IPS-20b (cell line): ENCODE measurements around the gene SLC45A3.

ENCODE experiments used
- H3K27ac ChIP-seq: one replicate; pipeline ENCODE4 v1.5.1; 2013; ENCODE audit warnings: low read length
- H3K27me3 ChIP-seq: 2 replicates; pipeline ENCODE4 v1.6.1; 2013; ENCODE audit warnings: mild to moderate bottlenecking, low read length, inconsistent platforms; ENCODE audit not compliant: insufficient read depth
- H3K36me3 ChIP-seq: 2 replicates; pipeline ENCODE4 v1.6.1; 2013; ENCODE audit warnings: low read depth, mild to moderate bottlenecking, inconsistent platforms, low read length, moderate library complexity; ENCODE audit not compliant: insufficient read depth
- H3K4me1 ChIP-seq: 2 replicates; pipeline ENCODE4 v1.6.1; 2013; ENCODE audit warnings: mild to moderate bottlenecking, control low read depth, inconsistent platforms, low read length, moderate library complexity; ENCODE audit not compliant: insufficient read depth
- H3K4me3 ChIP-seq: 2 replicates; pipeline ENCODE4 v1.5.1; 2013; ENCODE audit warnings: mild to moderate bottlenecking, low read length, inconsistent platforms
- H3K9ac ChIP-seq: 2 replicates; pipeline ENCODE4 v1.6.1; 2013; ENCODE audit warnings: low read depth, mild to moderate bottlenecking, inconsistent platforms, low read length, moderate library complexity
- H3K9me3 ChIP-seq: 2 replicates; pipeline ENCODE4 v1.6.1; 2013; ENCODE audit warnings: mild to moderate bottlenecking, low read depth, low read length, inconsistent platforms; ENCODE audit not compliant: insufficient read depth

SLC45A3 gene

DNA sequence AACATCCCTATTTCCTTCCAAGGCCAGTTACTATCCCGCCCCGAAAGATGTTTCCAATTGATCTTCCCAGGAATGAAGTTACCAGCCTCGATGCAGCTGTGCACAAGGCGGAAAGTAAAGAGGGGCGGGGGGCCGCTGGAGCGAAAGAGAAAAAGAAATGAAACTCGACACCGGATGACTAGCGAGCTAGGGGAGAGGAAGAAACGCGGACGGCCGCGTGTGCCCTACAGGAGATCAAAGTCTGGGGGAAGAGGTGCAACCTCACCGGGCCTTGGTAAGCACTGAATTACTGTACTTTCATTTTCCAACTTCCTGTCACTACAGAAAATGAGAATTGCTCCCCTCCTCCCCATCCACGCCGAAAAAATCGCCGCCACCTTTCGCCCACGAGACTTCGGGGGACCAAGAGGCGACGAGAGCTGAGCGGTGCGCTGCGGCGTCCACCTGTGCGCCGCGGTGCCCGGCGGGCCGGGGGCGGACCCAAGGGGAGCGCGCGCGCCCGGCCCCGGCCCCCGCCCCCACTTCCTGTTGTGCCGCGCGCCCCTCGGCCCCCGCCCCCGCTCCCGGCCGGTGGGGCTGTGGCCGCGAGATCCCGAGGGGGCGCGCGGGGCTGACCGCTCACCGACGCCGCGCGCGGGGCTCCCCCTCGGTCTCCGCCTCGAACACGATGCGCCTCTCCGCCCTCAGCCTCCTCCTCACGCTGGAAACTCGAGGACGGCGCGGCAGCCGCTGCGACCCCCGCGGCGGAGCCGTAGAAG lies 49.1 kb downstream of the SLC45A3 start:
- H3K4me1 ChIP-seq, result peaks cover 6% of the 10 kb centered on the region; the same call in 1 of the 2 replicates
- H3K4me3 ChIP-seq, result peak overlapping the region; percentile 87

GRCh38 chr1:205630651-205631009 lies 49.7 kb downstream of the SLC45A3 start:
- Histone ChIP-seq H3K36me3 (peaks cover 5% of the 10 kb centered on the region; the same call in 1 of the 2 replicates), H3K27ac (peak overlapping the region; percentile 35), H3K27me3 (no peaks in the 10 kb centered on the region), H3K4me1 (peaks cover 6% of the 10 kb centered on the region; the same call in 1 of the 2 replicates), H3K9me3 (no peaks in the 10 kb centered on the region), H3K9ac (peak overlapping the region; percentile 86), H3K4me3 (peak overlapping the region; percentile 87)

More for the DNA sequence above, 49.1 kb downstream of the SLC45A3 start:
- Histone ChIP-seq H3K9me3 (no peaks in the 10 kb centered on the region), H3K27ac (peak overlapping the region; percentile 35), H3K9ac (peak overlapping the region; percentile 86), H3K36me3 (peaks cover 5% of the 10 kb centered on the region; the same call in 1 of the 2 replicates), H3K27me3 (no peaks in the 10 kb centered on the region)

GRCh38 chr1:205630241-205630640 lies 50.1 kb downstream of the SLC45A3 start:
- Histone ChIP-seq H3K9ac (peak overlapping the region; percentile 86; the same call in 1 of the 2 replicates), H3K4me1 (peaks cover 6% of the 10 kb centered on the region; the same call in 1 of the 2 replicates), H3K4me3 (peak overlapping the region; percentile 87), H3K27me3 (no peaks in the 10 kb centered on the region), H3K9me3 (no peaks in the 10 kb centered on the region), H3K27ac (no peak overlapping the region), H3K36me3 (peaks cover 5% of the 10 kb centered on the region; the same call in 1 of the 2 replicates)

GRCh38 chr1:205629751-205630150 lies 50.6 kb downstream of the SLC45A3 start:
- no peaks in the 10 kb centered on the region for H3K9me3 ChIP-seq
- peak overlapping the region; percentile 87; the same call in 1 of the 2 replicates for H3K4me3 ChIP-seq
- H3K4me1 ChIP-seq, result peaks cover 6% of the 10 kb centered on the region; the same call in 1 of the 2 replicates
- H3K36me3 ChIP-seq, result peaks cover 5% of the 10 kb centered on the region; the same call in 1 of the 2 replicates
- no peaks in the 10 kb centered on the region for H3K27me3 ChIP-seq
- peak overlapping the region; percentile 86; the same call in 1 of the 2 replicates for H3K9ac ChIP-seq
- no peak overlapping the region for H3K27ac ChIP-seq

- Histone ChIP-seq H3K27me3 (no peaks in the 10 kb centered on the region), H3K27ac (no peak overlapping the region), H3K9ac (no peak overlapping the region), H3K4me3 (no peak overlapping the region), H3K4me1 (peaks cover 6% of the 10 kb centered on the region; the same call in 1 of the 2 replicates), H3K9me3 (no peaks in the 10 kb centered on the region), H3K36me3 (peaks cover 18% of the 10 kb centered on the region)
Observed at GRCh38 chr1:205627956-205628355, 52.4 kb downstream of the SLC45A3 start.

- Histone ChIP-seq H3K9me3 (no peaks in the 10 kb centered on the region), H3K4me1 (peaks cover 6% of the 10 kb centered on the region; the same call in 1 of the 2 replicates), H3K36me3 (peaks cover 34% of the 10 kb centered on the region), H3K9ac (no peak overlapping the region), H3K27ac (no peak overlapping the region), H3K4me3 (no peak overlapping the region), H3K27me3 (no peaks in the 10 kb centered on the region)
Observed at GRCh38 chr1:205626216-205626615, 54.1 kb downstream of the SLC45A3 start.

- no peaks in the 10 kb centered on the region for H3K4me1 ChIP-seq
- H3K9me3 ChIP-seq, result no peaks in the 10 kb centered on the region
- no peak overlapping the region for H3K27ac ChIP-seq
- no peak overlapping the region for H3K9ac ChIP-seq
- H3K27me3 ChIP-seq, result no peaks in the 10 kb centered on the region
- no peak overlapping the region for H3K4me3 ChIP-seq
- H3K36me3 ChIP-seq, result peaks cover 57% of the 10 kb centered on the region
Observed at GRCh38 chr1:205623646-205624045, 56.7 kb downstream of the SLC45A3 start.

DNA sequence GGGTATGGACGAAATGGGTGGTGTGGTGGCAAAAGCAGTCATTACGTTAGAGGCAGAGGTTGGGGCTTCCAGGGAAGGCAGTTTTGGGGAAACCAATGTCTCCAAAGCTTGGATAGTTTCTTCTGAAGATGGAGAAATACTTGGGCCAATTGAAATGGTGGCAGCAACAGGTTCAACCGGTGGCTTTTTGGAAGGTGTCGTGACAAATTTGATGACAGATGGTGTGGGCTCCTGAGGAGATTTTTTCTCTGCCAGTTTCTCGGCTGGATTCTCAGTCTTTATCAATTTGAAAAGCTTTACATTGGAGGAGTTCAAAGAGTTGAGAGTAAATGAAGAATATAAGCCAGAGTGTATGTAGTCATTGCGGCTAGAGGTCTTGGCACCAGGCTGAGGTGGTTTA lies 60.0 kb downstream of the SLC45A3 start:
- no peak overlapping the region for H3K9ac ChIP-seq
- H3K9me3 ChIP-seq, result no peaks in the 10 kb centered on the region
- no peak overlapping the region for H3K27ac ChIP-seq
- H3K36me3 ChIP-seq, result peaks cover 86% of the 10 kb centered on the region
- no peaks in the 10 kb centered on the region for H3K4me1 ChIP-seq
- H3K4me3 ChIP-seq, result no peak overlapping the region
- no peaks in the 10 kb centered on the region for H3K27me3 ChIP-seq

- H3K27me3 ChIP-seq, result no peaks in the 10 kb centered on the region
- H3K36me3 ChIP-seq, result peaks cover 94% of the 10 kb centered on the region
- H3K9me3 ChIP-seq, result no peaks in the 10 kb centered on the region
- H3K4me1 ChIP-seq, result no peaks in the 10 kb centered on the region
- no peak overlapping the region for H3K27ac ChIP-seq
- H3K9ac ChIP-seq, result no peak overlapping the region
- no peak overlapping the region for H3K4me3 ChIP-seq
Observed at GRCh38 chr1:205619376-205619775, 60.9 kb downstream of the SLC45A3 start.

GRCh38 chr1:205616563-205617293 lies 63.6 kb downstream of the SLC45A3 start:
- Histone ChIP-seq H3K36me3 (peaks cover 93% of the 10 kb centered on the region), H3K4me3 (no peak overlapping the region), H3K4me1 (no peaks in the 10 kb centered on the region), H3K27ac (no peak overlapping the region), H3K27me3 (no peaks in the 10 kb centered on the region), H3K9ac (no peak overlapping the region), H3K9me3 (no peaks in the 10 kb centered on the region)

DNA sequence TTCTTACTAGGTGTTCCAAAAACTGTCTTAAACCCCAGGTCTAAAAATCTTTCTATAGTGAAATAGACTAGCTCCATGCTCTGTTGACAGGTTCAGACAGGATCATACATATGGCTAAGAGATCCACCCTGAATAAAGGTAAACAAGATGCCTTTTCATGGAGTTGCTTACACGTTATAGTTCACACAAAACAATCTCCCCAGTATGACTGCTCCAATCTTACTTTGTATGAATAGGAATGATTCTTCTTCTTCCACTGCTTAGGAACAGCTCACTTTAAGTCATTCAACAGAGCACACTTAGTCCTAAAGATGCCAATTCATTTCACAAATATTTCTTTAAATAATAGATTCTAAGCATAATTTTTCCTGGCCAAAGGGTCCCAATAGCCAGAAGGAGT lies 64.5 kb downstream of the SLC45A3 start:
- Histone ChIP-seq H3K36me3 (peaks cover 95% of the 10 kb centered on the region), H3K4me3 (no peak overlapping the region), H3K27me3 (no peaks in the 10 kb centered on the region), H3K9me3 (no peaks in the 10 kb centered on the region), H3K27ac (no peak overlapping the region), H3K9ac (no peak overlapping the region), H3K4me1 (no peaks in the 10 kb centered on the region)
